ENCODE measurements around the gene UBR4. TPM values are rescaled to one million over a fixed set of nuclear protein-coding genes. Genes with fewer than 3 reads are reported as not detected.

The UBR4 gene
- total RNA-seq, 6 experiments from 2014 or later, result 73.0 to 132 (median 90.1) TPM

DNA sequence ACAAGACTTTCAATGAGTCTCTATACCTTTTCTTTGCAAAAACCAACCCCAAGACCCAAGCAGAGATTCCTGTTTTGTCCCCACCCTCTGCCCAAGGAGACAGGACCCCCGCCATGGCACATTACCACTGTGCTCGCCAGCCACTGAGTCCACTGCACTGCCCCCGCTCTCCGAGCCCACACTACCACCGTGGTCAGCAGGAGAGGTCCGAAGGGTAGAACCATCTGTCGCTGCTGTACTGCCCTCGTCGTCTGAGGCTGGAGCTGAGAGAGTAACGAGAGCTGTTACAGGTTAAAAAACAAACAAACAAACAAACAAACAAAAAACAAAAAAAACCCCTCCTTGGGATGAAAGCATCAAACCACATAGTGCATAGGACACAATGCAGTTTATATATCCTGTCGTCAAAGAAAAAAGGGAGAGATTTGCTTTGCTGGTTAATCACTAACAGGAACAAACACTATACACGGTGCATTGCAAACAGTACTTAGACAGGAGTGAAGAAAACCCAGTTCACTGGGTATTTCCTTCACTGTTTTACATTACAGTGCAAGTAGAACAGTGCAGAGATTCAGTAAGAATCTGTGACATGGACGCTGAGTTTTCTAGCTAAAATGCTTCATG lies 71.0 kb downstream of the UBR4 start:
- Histone ChIP-seq H3K4me3 (no peak overlapping the region), H3K9me3 (no peaks in the 10 kb centered on the region), H3K27ac (peak overlapping the region in 1 of 3 donors; percentile 24), H3K36me3 (peaks cover 3 to 89% (median 50%) of the 10 kb centered on the region in 4 donors), H3K4me1 (peaks cover 0 to 26% (median 8%) of the 10 kb centered on the region in 4 donors), H3K27me3 (no peaks in the 10 kb centered on the region)
- ATAC-seq (peak; percentile 86 to 89 (median 88)), DNase-seq (no peak)
- intact Hi-C loops (cut with DNase I), result no loop called here
- WGBS (ENCODE audit: insufficient coverage, low coverage, low lambda C conversion rate, missing lambda C conversion rate), result 44% methylated on average over 13 of the region's 13 CpGs
- TF ChIP-seq POLR2A (IDR thresholded peaks at IDR 0.05) (no peak), CTCF (IDR thresholded peaks at IDR 0.05) (no peak)

DNA sequence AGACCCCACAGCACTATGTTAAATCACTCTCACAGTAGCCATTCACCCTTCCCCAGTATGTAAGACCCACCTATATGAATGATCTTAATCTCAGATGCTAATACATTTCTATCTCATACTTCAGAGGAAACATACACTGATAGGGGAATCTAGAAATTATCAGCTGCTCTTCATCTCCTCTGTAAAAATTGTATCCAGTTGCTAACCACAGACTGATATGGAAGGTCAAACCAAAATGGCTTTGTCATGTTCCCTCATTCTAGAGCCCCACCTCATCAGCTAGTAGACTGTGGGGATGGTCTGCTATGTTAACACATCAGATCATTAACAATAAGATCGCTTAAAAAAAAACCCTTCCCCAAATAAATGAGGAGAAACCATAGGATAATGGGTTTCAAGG lies 71.7 kb downstream of the UBR4 start:
- no peaks in the 10 kb centered on the region for H3K27me3 ChIP-seq
- intact Hi-C loops (cut with DNase I), result no loop called here
- 82% methylated on average over 1 of the region's 1 CpG for WGBS (ENCODE audit: insufficient coverage, low coverage, low lambda C conversion rate, missing lambda C conversion rate)
- H3K4me3 ChIP-seq, result no peak overlapping the region
- TF ChIP-seq POLR2A (IDR thresholded peaks at IDR 0.05) (no peak), CTCF (IDR thresholded peaks at IDR 0.05) (no peak)
- ATAC-seq (no peak), DNase-seq (no peak)
- H3K9me3 ChIP-seq, result peaks cover 0 to 5% (median 0%) of the 10 kb centered on the region in 4 donors
- peaks cover 0 to 26% (median 8%) of the 10 kb centered on the region in 4 donors for H3K4me1 ChIP-seq
- no peak overlapping the region for H3K27ac ChIP-seq
- H3K36me3 ChIP-seq, result peaks cover 0 to 88% (median 50%) of the 10 kb centered on the region in 4 donors

DNA sequence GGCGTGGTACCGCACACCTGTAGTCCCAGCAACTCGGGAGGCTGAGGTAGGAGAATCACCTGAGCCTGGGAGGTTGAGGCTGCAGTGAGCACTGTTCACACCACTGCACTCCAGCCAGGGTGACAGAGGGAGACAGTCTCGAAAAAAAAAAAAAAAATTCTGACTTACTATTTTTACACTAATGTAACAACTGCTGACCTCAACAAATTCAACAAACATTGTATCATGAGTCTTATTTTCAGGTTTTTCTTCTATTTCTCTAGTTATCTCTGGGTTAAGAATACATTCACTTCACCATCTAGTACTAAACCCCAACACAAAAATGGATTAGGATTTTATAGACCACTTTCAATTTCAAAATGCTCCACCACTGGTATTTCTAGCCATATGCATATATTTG lies 72.9 kb downstream of the UBR4 start:
- no peak overlapping the region for H3K27ac ChIP-seq
- H3K4me3 ChIP-seq, result no peak overlapping the region
- no peak for ATAC-seq
- TF ChIP-seq CTCF (IDR thresholded peaks at IDR 0.05), result no peak
- TF ChIP-seq POLR2A (IDR thresholded peaks at IDR 0.05), result no peak
- H3K4me1 ChIP-seq, result peaks cover 0 to 26% (median 8%) of the 10 kb centered on the region in 4 donors
- peaks cover 0 to 5% (median 0%) of the 10 kb centered on the region in 4 donors for H3K9me3 ChIP-seq
- intact Hi-C loops (cut with DNase I), result no loop called here
- WGBS (ENCODE audit: insufficient coverage, low coverage, low lambda C conversion rate, missing lambda C conversion rate), result 88% methylated on average over 4 of the region's 4 CpGs
- no peaks in the 10 kb centered on the region for H3K27me3 ChIP-seq
- DNase-seq, result no peak
- H3K36me3 ChIP-seq, result peaks cover 0 to 81% (median 49%) of the 10 kb centered on the region in 4 donors

- DNase-seq (no peak), ATAC-seq (no peak)
- Histone ChIP-seq H3K9me3 (peaks cover 0 to 5% (median 0%) of the 10 kb centered on the region in 4 donors), H3K27ac (no peak overlapping the region), H3K4me1 (peaks cover 0 to 15% (median 5%) of the 10 kb centered on the region in 4 donors), H3K4me3 (no peak overlapping the region), H3K27me3 (no peaks in the 10 kb centered on the region), H3K36me3 (peaks cover 7 to 80% (median 51%) of the 10 kb centered on the region in 4 donors)
- WGBS (ENCODE audit: insufficient coverage, low coverage, low lambda C conversion rate, missing lambda C conversion rate), result 87% methylated on average over 2 of the region's 2 CpGs
- intact Hi-C loops (cut with DNase I), result no loop called here
- TF ChIP-seq POLR2A (IDR thresholded peaks at IDR 0.05), result no peak
- TF ChIP-seq CTCF (IDR thresholded peaks at IDR 0.05), result no peak
These were observed 76.7 kb downstream of the UBR4 start for GRCh38 chr1:19133360-19133759.
